C4-2B (cell line): ENCODE data around the gene NTF3.

Experiments
- CTCF ChIP-seq: fragments of 450-650 bp; conservative IDR thresholded peaks from 2 replicates; pipeline ENCODE4 v1.5.1; 2017; ENCODE audit warnings: mild to moderate bottlenecking
- ZFX ChIP-seq: fragments of 450-650 bp; IDR thresholded peaks from 2 replicates; pipeline ENCODE4 v1.6.1; 2017

- TF ChIP-seq CTCF (no peak), ZFX (no peak)
Observed at GRCh38 chr12:5440978-5441377, 9.1 kb downstream of the NTF3 start.
